ENCODE results near the gene YIPF3. TPM values are rescaled to one million over a fixed set of nuclear protein-coding genes. Genes with fewer than 3 reads are reported as not detected.
A peak's percentile ranks its signal among the peaks of the same experiment; 100 is the strongest.
"Not testable (repeated sequence)": the region's sequence is repeated elsewhere in the genome, so short reads cannot be mapped to it uniquely, and the experiment has no call there.

YIPF3 gene
- total RNA-seq, 1 experiment from 2014 or later, result 50.3 TPM

DNA sequence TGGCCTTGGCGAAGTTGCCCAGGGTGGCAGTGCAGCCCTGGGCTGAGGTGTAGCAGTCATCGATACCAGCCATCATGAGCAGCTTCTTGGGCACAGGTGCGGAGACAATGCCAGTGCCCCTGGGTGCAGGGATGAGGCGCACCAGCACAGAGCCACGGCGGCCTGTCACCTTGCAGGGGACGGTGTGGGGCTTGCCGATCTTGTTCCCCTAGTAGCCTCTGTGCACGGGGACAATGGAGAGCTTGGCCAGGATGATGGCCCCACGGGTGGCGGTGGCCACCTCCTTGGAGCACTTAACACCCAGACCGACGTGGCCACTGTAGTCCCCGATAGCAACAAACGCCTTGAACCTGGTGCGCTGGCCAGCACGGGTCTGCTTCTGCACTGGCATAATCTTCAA lies 22.3 kb upstream of the YIPF3 start:
- not testable (repeated sequence) for H2AFZ ChIP-seq (ENCODE audit: low read length); H3K9ac ChIP-seq (ENCODE audit: low read length); H3K27ac ChIP-seq (ENCODE audit: low read length); DNase-seq; H4K20me1 ChIP-seq (ENCODE audit: insufficient read depth, low read depth, low read length); H3K9me2 ChIP-seq (replicated peaks; ENCODE audit: insufficient read depth, low read length); H3K27me3 ChIP-seq (ENCODE audit: low read length); H3K4me1 ChIP-seq (ENCODE audit: low read length); H3K4me3 ChIP-seq (ENCODE audit: low read length); H3K4me2 ChIP-seq (ENCODE audit: low read depth, low read length, poor library complexity, severe bottlenecking); H3K9me3 ChIP-seq (ENCODE audit: low read length)
- H3K36me3 ChIP-seq (ENCODE audit: insufficient read depth, low read length), result peaks cover 41% of the 10 kb centered on the region
- H3K79me2 ChIP-seq (ENCODE audit: low read length), result peaks cover 13% of the 10 kb centered on the region; the same call in 1 of the 2 replicates

DNA sequence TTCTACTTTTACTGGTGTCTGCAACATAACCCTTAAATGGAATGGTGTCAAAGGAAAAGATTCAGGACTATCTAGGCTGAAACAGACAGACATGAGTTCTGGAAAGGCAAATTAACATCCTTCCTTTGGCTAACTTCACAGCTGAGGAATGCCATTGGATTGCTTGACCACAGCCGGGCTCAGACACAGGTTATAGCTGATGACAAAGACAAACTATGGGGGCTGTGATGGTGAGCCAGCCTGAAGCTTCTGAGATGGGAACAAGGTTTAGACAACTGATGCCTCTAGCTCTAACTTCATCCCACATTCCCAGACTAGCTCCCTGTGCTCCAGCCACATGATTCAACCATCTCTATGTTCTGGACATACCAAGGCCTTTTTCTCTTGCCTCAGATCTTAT lies 15.5 kb upstream of the YIPF3 start:
- no peaks in the 10 kb centered on the region for H4K20me1 ChIP-seq (ENCODE audit: insufficient read depth, low read depth, low read length)
- no peak overlapping the region for H3K4me3 ChIP-seq (ENCODE audit: low read length)
- H3K36me3 ChIP-seq (ENCODE audit: insufficient read depth, low read length), result peaks cover 42% of the 10 kb centered on the region
- no peaks in the 10 kb centered on the region for H3K9me3 ChIP-seq (ENCODE audit: low read length)
- H3K27me3 ChIP-seq (ENCODE audit: low read length), result no peaks in the 10 kb centered on the region
- H3K79me2 ChIP-seq (ENCODE audit: low read length), result no peaks in the 10 kb centered on the region
- H3K4me2 ChIP-seq (ENCODE audit: low read depth, low read length, poor library complexity, severe bottlenecking), result no peak overlapping the region
- H3K9me2 ChIP-seq (replicated peaks; ENCODE audit: insufficient read depth, low read length), result no peaks in the 10 kb centered on the region
- no peaks in the 10 kb centered on the region for H3K4me1 ChIP-seq (ENCODE audit: low read length)
- no peak overlapping the region for H2AFZ ChIP-seq (ENCODE audit: low read length)
- DNase-seq, result no peak
- no peak overlapping the region for H3K9ac ChIP-seq (ENCODE audit: low read length)
- no peak overlapping the region for H3K27ac ChIP-seq (ENCODE audit: low read length)

DNA sequence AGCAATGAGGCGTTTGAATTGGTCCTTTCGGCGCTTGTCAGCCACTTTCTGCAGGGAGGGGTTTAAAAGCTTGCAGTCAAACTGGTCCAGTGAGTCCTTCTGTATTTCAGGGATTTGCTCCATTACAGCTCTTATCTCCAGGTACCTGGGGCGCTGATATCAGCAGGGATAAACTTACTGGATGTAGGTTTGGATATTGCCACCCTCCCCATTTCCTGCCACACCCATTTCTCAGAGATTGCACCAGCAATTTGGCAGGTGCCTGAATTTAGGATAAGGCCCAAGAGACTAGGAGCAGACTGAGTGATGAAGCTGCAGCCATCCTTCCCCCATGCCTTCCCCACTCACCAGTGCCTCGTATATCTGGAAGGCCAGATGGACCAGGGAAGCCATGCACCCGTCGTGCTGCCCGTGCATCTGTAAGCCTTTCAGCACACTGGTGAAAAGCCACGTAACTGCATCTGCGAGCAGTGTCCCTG lies 7.8 kb upstream of the YIPF3 start:
- no peaks in the 10 kb centered on the region for H3K9me3 ChIP-seq (ENCODE audit: low read length)
- no peak for DNase-seq
- no peak overlapping the region for H3K4me2 ChIP-seq (ENCODE audit: low read depth, low read length, poor library complexity, severe bottlenecking)
- H3K9me2 ChIP-seq (replicated peaks; ENCODE audit: insufficient read depth, low read length), result no peaks in the 10 kb centered on the region
- peaks cover 73% of the 10 kb centered on the region for H3K36me3 ChIP-seq (ENCODE audit: insufficient read depth, low read length)
- H3K9ac ChIP-seq (ENCODE audit: low read length), result no peak overlapping the region
- no peak overlapping the region for H3K4me3 ChIP-seq (ENCODE audit: low read length)
- no peak overlapping the region for H2AFZ ChIP-seq (ENCODE audit: low read length)
- H4K20me1 ChIP-seq (ENCODE audit: insufficient read depth, low read depth, low read length), result no peaks in the 10 kb centered on the region; the same call in 1 of the 2 replicates
- no peaks in the 10 kb centered on the region for H3K27me3 ChIP-seq (ENCODE audit: low read length)
- no peaks in the 10 kb centered on the region for H3K4me1 ChIP-seq (ENCODE audit: low read length)
- peaks cover 4% of the 10 kb centered on the region for H3K79me2 ChIP-seq (ENCODE audit: low read length)
- no peak overlapping the region for H3K27ac ChIP-seq (ENCODE audit: low read length)

DNA sequence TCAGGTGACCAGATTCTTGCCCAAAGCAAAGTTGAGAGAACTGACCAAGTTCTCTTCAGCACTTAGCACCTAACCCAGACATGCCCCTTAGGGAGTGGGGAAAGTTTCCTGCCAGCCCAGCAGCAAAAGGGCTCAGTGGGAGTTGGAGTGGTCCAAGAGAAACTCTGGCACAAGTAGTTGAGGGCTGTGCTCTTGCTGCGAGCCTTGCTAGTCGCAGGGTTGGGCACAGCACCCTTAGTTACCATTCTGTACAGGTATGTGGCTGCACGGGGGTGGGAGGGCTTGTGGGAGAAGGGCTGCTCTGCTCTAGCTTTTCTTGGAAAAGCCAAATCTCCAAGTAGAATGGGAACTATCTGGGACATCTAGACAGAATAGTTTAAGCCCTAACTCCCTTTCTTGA lies 6.6 kb upstream of the YIPF3 start:
- DNase-seq, result no peak
- no peaks in the 10 kb centered on the region for H3K9me3 ChIP-seq (ENCODE audit: low read length)
- no peak overlapping the region for H2AFZ ChIP-seq (ENCODE audit: low read length)
- H3K9ac ChIP-seq (ENCODE audit: low read length), result no peak overlapping the region
- H3K4me2 ChIP-seq (ENCODE audit: low read depth, low read length, poor library complexity, severe bottlenecking), result no peak overlapping the region
- no peaks in the 10 kb centered on the region for H3K9me2 ChIP-seq (replicated peaks; ENCODE audit: insufficient read depth, low read length)
- H4K20me1 ChIP-seq (ENCODE audit: insufficient read depth, low read depth, low read length), result no peaks in the 10 kb centered on the region; the same call in 1 of the 2 replicates
- H3K4me3 ChIP-seq (ENCODE audit: low read length), result no peak overlapping the region
- H3K36me3 ChIP-seq (ENCODE audit: insufficient read depth, low read length), result peaks cover 77% of the 10 kb centered on the region
- no peaks in the 10 kb centered on the region for H3K27me3 ChIP-seq (ENCODE audit: low read length)
- peaks cover 17% of the 10 kb centered on the region for H3K79me2 ChIP-seq (ENCODE audit: low read length)
- H3K4me1 ChIP-seq (ENCODE audit: low read length), result peaks cover 10% of the 10 kb centered on the region
- no peak overlapping the region for H3K27ac ChIP-seq (ENCODE audit: low read length)

DNA sequence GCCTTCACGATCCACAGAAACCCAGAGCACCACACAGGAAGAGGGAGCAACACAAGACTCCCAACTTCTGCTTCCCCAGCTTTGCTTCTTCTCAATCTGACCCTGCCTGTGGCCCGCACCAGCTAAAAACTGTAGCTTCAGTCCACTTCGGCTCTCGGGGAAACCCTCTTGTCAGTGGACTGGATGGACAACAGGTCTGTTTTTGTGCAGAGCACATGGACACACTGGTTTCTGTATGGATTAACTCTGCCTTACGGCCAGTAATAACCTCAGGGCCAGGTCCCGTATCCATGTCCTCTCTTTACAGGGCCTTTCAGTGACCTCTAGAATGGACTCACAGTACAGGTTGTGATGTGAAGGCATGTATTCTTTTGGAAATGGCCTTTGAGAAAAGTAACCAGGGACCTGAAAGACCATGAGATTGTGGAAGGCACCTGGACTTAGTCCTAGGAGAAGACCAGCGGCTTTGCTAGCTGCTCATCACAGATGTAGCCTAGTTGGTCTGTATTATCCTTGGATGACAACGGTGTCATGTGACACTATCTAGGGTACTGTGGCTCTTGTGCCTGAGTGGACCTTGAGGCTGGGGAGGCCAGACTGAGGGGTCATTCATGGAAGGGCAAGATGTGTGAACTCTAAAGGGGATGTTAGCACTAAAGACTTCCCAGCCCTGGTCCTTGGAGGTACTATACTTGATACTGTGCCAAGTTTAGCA lies 6.0 kb upstream of the YIPF3 start:
- peaks cover 14% of the 10 kb centered on the region for H3K4me1 ChIP-seq (ENCODE audit: low read length)
- H3K79me2 ChIP-seq (ENCODE audit: low read length), result peaks cover 22% of the 10 kb centered on the region
- H3K9me3 ChIP-seq (ENCODE audit: low read length), result no peaks in the 10 kb centered on the region
- H3K27ac ChIP-seq (ENCODE audit: low read length), result no peak overlapping the region
- H4K20me1 ChIP-seq (ENCODE audit: insufficient read depth, low read depth, low read length), result no peaks in the 10 kb centered on the region; the same call in 1 of the 2 replicates
- H2AFZ ChIP-seq (ENCODE audit: low read length), result no peak overlapping the region
- peaks cover 71% of the 10 kb centered on the region for H3K36me3 ChIP-seq (ENCODE audit: insufficient read depth, low read length)
- no peak for DNase-seq
- H3K9me2 ChIP-seq (replicated peaks; ENCODE audit: insufficient read depth, low read length), result no peaks in the 10 kb centered on the region
- H3K4me3 ChIP-seq (ENCODE audit: low read length), result no peak overlapping the region
- no peak overlapping the region for H3K4me2 ChIP-seq (ENCODE audit: low read depth, low read length, poor library complexity, severe bottlenecking)
- no peak overlapping the region for H3K9ac ChIP-seq (ENCODE audit: low read length)
- H3K27me3 ChIP-seq (ENCODE audit: low read length), result no peaks in the 10 kb centered on the region

DNA sequence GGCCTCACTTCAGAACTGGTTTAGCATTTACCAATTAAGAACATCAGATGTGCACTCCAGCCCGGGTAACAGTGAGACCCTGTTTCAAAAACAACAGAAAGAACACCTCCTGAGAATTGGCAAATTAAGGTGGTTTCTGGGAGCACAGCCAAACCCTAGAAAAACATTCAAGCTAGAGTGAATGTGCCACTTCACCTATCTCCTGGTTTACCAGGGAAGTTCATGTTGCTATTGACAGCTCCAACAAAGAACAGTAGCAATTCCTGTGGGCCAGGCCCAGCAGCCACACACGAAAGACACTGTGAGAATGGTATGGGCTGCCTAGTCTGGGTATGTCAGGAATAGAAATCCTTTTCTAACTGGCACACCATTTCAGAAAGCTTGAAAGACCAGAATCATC lies 5.1 kb upstream of the YIPF3 start:
- no peak overlapping the region for H3K4me2 ChIP-seq (ENCODE audit: low read depth, low read length, poor library complexity, severe bottlenecking)
- no peak overlapping the region for H3K4me3 ChIP-seq (ENCODE audit: low read length)
- H3K27ac ChIP-seq (ENCODE audit: low read length), result no peak overlapping the region
- no peak overlapping the region for H3K9ac ChIP-seq (ENCODE audit: low read length)
- no peaks in the 10 kb centered on the region for H3K9me3 ChIP-seq (ENCODE audit: low read length)
- H3K9me2 ChIP-seq (replicated peaks; ENCODE audit: insufficient read depth, low read length), result no peaks in the 10 kb centered on the region
- peaks cover 14% of the 10 kb centered on the region for H3K4me1 ChIP-seq (ENCODE audit: low read length)
- H3K27me3 ChIP-seq (ENCODE audit: low read length), result no peaks in the 10 kb centered on the region
- peaks cover 31% of the 10 kb centered on the region for H3K79me2 ChIP-seq (ENCODE audit: low read length)
- H2AFZ ChIP-seq (ENCODE audit: low read length), result no peak overlapping the region
- peaks cover 66% of the 10 kb centered on the region for H3K36me3 ChIP-seq (ENCODE audit: insufficient read depth, low read length)
- DNase-seq, result no peak
- H4K20me1 ChIP-seq (ENCODE audit: insufficient read depth, low read depth, low read length), result no peaks in the 10 kb centered on the region; the same call in 1 of the 2 replicates

DNA sequence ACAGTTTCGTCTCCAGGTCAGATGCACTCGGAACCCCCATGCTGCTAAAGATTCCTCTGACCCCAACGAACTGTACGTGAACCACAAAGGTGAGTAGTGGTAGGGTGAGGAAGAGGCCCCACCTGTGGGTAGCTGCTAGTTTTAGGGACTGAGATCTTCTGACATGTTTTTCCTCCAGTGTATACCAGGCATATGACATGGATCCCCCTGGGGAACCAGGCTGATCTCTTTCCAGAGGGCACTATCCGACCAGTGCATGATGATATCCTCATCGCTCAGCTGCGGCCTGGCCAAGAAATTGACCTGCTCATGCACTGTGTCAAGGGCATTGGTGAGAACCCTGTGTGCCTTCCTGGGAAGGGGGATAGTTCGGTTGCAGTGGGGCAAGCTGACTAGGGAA lies 3.4 kb upstream of the YIPF3 start:
- Histone ChIP-seq H3K4me3 (ENCODE audit: low read length) (no peak overlapping the region), H2AFZ (ENCODE audit: low read length) (no peak overlapping the region), H3K27ac (ENCODE audit: low read length) (no peak overlapping the region), H3K4me1 (ENCODE audit: low read length) (peaks cover 24% of the 10 kb centered on the region), H3K9me3 (ENCODE audit: low read length) (no peaks in the 10 kb centered on the region), H3K79me2 (ENCODE audit: low read length) (peaks cover 47% of the 10 kb centered on the region), H3K4me2 (ENCODE audit: low read depth, low read length, poor library complexity, severe bottlenecking) (no peak overlapping the region), H4K20me1 (ENCODE audit: insufficient read depth, low read depth, low read length) (no peaks in the 10 kb centered on the region), H3K27me3 (ENCODE audit: low read length) (no peaks in the 10 kb centered on the region), H3K9me2 (replicated peaks; ENCODE audit: insufficient read depth, low read length) (no peaks in the 10 kb centered on the region), H3K9ac (ENCODE audit: low read length) (no peak overlapping the region), H3K36me3 (ENCODE audit: insufficient read depth, low read length) (peaks cover 58% of the 10 kb centered on the region)
- no peak for DNase-seq

DNA sequence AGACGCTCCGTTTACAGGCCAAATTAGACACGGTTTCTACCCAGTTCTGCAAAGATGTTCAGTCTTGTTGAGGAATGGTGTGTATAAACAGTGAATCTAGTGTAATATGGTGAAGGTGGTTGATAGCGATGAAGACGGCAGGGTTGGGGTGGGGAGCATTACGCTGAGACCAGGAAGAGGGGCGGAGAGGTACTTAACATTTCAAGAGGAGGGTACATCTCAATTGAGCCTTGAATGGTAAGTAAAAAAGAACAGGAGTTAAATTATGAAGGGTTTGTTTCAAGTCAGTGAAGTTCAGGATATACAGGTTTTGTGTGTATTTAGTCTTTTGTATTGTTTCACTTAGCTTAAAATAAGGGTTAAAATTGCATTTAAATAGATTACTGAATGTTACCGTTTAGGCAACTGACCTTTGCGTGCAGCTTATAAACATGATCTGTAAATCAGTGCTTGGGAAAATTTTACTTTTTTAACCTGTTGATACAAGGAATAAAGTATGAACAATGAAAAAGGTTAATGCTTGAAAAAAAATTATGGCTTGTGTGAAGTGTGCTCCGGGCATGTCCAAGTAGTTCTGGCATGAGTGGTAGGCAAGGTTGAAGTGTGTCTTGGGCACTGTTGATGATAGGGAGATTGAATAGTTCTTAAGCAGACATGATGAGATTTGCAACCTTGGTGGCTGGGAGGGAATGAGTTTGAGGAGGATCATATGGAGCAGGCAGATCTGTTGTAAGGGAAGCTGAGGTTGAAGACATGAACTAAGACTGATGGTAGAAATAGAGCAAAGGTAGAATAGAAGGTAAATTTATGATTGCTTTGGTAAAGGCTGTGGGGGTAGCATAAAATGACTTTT lies 1.0 kb upstream of the YIPF3 start:
- peaks cover 42% of the 10 kb centered on the region for H3K36me3 ChIP-seq (ENCODE audit: insufficient read depth, low read length)
- H3K9me3 ChIP-seq (ENCODE audit: low read length), result no peaks in the 10 kb centered on the region
- no peaks in the 10 kb centered on the region for H3K9me2 ChIP-seq (replicated peaks; ENCODE audit: insufficient read depth, low read length)
- peak overlapping the region; percentile 83 for H3K4me3 ChIP-seq (ENCODE audit: low read length)
- no peaks in the 10 kb centered on the region for H3K27me3 ChIP-seq (ENCODE audit: low read length)
- peak overlapping the region; percentile 84 for H3K9ac ChIP-seq (ENCODE audit: low read length)
- 0 out of 2 replicates have a peak overlapping the region, but pooled peaks have one; percentile 2 for H2AFZ ChIP-seq (ENCODE audit: low read length)
- peaks cover 52% of the 10 kb centered on the region for H3K79me2 ChIP-seq (ENCODE audit: low read length)
- H3K4me2 ChIP-seq (ENCODE audit: low read depth, low read length, poor library complexity, severe bottlenecking), result peak overlapping the region; percentile 79
- no peaks in the 10 kb centered on the region for H4K20me1 ChIP-seq (ENCODE audit: insufficient read depth, low read depth, low read length)
- H3K27ac ChIP-seq (ENCODE audit: low read length), result peak overlapping the region; percentile 45; the same call in 1 of the 2 replicates
- DNase-seq, result peak; percentile 70
- peaks cover 24% of the 10 kb centered on the region for H3K4me1 ChIP-seq (ENCODE audit: low read length)

Measured in Karpas-422 (cell line).